Choroid plexus epithelial cell (primary cell): Measurements from ENCODE around the gene TOP3A.

Experiments
- DNase-seq: peaks from one replicate; pipeline ENCODE4 v3.0.0-alpha.2; 2010; ENCODE audit warnings: low read depth
- H3K4me3 ChIP-seq: 2 replicates; pipeline ENCODE4 v1.5.1; 2011; ENCODE audit warnings: low read depth, mild to moderate bottlenecking, control low read depth, low read length, moderate library complexity
- CTCF ChIP-seq: conservative IDR thresholded peaks from 2 replicates; pipeline ENCODE4 v1.5.1; 2011; ENCODE audit warnings: low read depth, mild to moderate bottlenecking, control low read depth, inconsistent platforms, low read length, moderate library complexity

Gene TOP3A

DNA sequence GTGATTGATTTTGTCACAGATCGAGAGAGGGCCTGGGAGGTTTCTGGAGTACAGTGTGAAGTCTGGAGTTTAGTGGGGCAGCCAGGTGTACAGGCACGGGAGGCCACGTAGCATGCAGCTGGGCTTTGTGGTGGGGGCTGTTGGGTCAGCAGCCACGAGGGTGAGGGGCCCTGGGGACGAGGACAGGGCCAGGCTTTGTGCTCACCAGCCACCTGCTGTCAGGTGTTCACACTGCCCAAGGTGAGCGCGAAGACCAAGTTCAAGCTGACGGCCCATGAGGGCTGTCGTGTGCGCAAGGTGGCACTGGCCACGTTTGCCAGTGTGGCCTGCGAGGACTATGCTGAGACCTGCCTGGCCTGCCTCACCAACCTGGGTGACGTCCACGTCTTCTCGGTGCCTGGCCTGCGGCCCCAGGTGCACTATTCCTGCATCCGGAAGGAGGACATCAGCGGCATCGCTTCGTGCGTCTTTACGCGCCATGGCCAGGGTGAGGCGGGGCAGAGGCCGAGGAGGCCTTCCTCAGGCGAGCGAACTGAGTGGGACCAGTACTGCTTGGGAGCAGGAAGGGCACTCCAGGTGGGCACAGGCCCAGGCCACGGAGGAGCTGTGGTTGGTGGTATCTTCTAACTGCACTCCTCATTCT lies 73.4 kb downstream of the TOP3A start:
- no peak overlapping the region for H3K4me3 ChIP-seq
- no peak for TF ChIP-seq CTCF
- no peak for DNase-seq

- no peak overlapping the region for H3K4me3 ChIP-seq
- TF ChIP-seq CTCF: no peak
- DNase-seq: no peak
Measured at GRCh38 chr17:18240449-18240848, 74.3 kb downstream of the TOP3A start.

- TF ChIP-seq CTCF: no peak
- H3K4me3 ChIP-seq: no peak overlapping the region
Measured at GRCh38 chr17:18238299-18238698, 76.5 kb downstream of the TOP3A start.

DNA sequence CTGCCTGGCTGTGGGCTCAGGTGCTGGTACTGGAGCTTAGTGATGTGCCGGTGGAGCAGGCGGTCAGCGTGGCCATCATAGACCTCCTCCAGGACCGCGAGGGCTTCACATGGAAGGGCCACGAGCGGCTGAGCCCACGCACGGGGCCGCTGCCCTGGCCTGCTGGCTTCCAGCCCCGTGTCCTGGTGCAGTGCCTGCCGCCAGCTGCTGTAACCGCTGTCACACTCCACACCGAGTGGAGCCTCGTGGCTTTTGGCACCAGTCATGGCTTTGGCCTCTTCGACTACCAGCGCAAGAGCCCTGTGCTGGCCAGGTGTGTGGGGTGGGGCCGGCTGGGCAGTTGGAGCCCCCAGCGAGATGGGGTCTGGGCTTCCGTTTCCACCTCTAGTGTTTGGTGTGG lies 77.3 kb downstream of the TOP3A start:
- DNase-seq: no peak
- no peak for TF ChIP-seq CTCF

More at GRCh38 chr17:18238299-18238698, 76.5 kb downstream of the TOP3A start:
- no peak for DNase-seq

DNA sequence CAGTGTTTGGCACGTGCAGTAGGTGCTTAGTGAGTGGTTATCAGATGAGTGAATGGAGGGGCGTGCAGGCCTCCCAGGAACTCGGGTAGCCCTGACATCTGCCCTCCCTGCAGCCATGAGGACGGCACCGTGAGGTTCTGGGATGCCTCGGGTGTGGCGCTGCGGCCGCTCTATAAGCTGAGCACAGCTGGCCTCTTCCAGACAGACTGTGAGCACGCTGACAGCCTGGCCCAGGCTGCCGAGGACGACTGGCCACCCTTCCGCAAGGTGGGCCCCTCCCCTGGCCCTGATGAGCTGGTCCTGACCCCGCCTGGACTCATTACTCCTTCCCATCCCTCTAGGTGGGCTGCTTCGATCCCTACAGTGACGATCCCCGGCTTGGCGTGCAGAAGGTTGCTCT lies 78.3 kb downstream of the TOP3A start:
- TF ChIP-seq CTCF: no peak
- no peak for DNase-seq
- H3K4me3 ChIP-seq: no peak overlapping the region

More for the DNA sequence above, 77.3 kb downstream of the TOP3A start:
- no peak overlapping the region for H3K4me3 ChIP-seq

- no peak for TF ChIP-seq CTCF
- DNase-seq: peak; percentile 26
- no peak overlapping the region for H3K4me3 ChIP-seq
Measured at GRCh38 chr17:18235743-18236256, 79.0 kb downstream of the TOP3A start.

- no peak for TF ChIP-seq CTCF
- DNase-seq: no peak
Measured at GRCh38 chr17:18234853-18235380, 79.9 kb downstream of the TOP3A start.

More at GRCh38 chr17:18234853-18235380, 79.9 kb downstream of the TOP3A start:
- no peak overlapping the region for H3K4me3 ChIP-seq
